GM19025 (cell line): ENCODE results near the gene UBE2E2.
"Not testable (repeated sequence)": the region's sequence is repeated elsewhere in the genome, so short reads cannot be mapped to it uniquely, and the experiment has no call there.

Experiments used
- ATAC-seq: cut with Tn5 transposase; IDR thresholded peaks from one replicate; pipeline ENCODE4 v1.9.1; 2021; ENCODE audit warnings: mild to moderate bottlenecking, low read depth, moderate library complexity; ENCODE audit not compliant: unreplicated experiment

The UBE2E2 gene

DNA sequence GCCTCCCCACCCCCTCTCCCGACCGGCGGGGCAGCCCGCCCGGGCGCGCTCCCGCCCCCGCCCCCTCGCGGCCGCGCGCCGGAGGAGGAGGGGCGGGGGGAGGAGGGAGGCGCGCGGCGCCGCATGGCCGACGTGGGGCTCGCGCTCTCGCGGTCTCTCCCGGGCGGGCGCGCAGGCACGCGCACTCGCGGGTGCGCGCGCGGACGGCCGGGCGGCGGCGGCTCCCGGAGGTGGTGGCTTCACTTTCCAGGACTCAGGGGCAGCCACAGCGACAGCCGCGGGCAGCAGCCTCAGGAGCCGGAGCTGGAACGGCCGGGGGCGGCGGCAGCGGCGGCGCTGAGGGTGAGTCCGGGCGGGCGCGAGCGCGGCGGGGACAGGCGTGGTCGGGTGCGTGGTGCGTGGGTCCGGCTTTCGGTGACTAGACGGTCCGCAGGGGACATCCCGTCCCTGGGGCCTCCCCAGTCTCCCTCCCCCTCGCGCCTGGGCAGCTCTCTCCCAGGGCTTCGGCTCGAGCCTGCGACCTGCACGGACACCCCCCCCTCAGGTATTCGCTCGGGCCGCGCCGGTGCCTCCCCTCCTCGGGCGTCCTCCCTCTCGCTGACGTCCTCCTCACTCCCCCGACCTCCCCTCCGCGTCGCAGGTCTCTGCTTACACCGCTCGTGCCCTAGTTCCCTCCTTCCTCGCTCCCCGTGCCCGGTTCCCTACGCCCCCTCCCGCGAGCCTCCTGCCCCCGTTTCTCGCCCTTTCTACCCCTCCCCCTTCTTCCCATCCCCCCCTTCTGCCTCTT, at the start of gene UBE2E2:
TSS of gene UBE2E2 (plus strand) at position 407 of the 787 bp plus-strand sequence.
- peak; percentile 69 for ATAC-seq

DNA sequence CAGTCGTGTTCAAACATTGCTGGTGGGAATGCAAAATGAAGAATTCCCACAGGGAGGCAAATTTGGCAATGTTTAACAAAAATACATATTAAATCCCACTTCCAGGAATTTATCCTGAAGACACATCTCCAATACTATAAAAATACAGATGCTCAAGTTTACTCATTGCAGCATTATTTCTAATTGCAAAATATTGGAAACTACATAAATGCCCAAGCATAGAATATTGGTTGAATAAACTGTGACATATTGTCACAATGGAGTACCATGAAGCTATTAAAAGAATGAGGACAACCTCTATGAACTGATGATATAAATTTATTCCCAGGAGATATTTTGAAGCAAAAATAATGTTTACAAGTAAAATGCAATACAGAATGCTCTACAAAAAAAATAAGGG, 49.7 kb upstream of the UBE2E2 start:
- ATAC-seq: no peak

DNA sequence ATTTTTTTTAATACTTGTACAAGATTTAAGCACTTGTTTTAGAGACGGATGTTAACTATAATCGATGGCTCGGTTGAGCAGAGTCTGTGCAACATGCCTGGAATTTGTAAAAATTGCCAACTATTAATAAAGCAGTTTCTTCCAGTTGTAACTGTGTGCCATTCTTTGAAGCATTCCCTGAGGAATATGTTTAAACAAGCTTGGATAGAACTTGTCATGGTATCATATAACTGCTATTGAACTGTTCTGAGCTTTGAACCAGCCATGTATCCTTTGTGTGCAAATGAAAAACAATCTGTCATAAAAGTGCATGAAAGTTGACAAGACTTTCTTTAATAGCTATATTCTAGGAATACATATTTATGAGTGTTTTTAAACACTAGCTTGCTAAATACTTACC, 45.8 kb upstream of the UBE2E2 start:
- ATAC-seq: no peak

DNA sequence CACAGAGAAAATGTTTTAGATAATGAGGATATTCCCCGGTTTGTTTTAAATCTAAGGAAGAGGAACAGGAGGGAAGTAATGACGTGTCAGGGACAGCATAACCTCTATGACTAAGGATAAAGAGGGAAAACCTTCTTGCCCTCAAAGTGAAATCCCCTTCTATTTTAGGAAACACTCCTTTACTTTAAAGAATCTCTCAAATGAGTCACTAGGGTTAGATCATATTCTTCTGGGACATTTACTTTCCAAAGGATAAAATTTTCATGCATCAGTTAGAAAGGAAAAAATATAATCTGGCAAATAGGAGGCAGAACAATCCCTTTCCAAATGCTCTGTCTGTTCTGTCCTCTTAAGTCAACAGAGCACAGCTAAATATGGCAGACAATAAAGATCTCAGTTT, 43.2 kb upstream of the UBE2E2 start:
- ATAC-seq: no peak

DNA sequence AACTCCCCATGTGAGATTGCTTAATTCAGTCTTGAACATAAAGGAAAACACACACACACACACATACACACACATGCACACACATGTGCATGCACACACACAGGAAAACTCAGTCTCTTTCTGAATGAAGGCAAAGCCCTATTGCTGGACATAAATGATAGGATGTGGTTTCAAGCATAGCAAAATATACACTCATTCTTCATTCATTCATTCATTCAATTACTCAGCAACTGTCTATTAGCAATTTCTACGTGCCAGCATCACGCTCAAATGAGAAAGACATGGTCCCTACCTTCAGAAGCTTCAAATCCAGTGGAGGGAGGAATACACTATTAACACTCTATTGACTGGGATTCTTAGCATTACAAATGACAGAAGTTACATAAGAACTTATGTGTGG, 41.8 kb upstream of the UBE2E2 start:
- no peak for ATAC-seq

DNA sequence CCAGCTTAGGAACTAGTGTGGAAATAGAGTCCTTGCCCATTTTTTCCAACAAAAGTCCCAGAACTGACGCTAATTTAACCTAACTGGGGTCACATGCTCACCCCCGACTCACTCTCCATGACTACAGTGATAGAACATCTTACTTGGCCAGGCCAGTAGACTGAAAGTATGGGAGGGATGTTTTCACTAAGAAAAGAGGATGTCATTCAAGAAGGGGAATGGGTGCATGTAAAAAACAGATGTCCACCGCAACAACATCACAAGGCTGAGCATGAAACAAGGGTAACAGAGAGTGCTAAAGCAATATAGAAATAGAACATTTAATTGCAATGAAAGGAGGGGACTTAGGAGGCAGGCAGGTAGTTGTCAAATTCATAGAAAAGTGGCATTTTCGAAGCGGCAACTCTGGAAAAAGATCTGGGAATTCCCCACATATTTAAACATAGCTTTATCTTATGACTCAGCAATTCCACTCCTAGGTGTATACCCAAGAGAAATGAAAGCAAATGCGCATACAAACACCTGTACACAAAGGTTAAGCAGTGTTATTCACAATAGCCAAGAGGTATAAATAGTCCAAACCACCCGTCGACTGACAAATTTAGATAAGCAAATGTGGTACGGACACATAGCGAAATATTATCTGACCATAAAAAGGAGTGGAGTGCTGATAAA, 41.1 kb upstream of the UBE2E2 start:
- peak; percentile 55 for ATAC-seq

DNA sequence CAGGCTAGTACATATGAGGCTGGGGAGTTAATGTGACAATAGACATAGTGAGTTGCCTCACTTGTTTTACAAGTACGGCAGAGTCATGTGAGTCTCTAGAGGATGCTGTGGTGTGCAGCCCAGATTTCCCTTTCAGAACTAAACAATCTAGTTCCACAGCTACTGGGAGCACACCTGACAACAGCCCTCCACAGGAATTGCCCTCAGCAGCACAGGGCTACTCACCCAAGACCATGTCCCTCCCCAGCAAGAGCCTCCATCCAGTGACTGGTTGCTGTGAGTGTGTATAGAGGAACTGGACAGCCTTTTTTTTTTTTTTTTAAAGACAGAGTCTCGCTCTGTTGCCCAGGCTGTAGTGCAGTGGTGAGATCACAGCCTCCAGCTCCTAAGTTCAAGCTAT, 40.2 kb upstream of the UBE2E2 start:
- ATAC-seq: peak; percentile 51

DNA sequence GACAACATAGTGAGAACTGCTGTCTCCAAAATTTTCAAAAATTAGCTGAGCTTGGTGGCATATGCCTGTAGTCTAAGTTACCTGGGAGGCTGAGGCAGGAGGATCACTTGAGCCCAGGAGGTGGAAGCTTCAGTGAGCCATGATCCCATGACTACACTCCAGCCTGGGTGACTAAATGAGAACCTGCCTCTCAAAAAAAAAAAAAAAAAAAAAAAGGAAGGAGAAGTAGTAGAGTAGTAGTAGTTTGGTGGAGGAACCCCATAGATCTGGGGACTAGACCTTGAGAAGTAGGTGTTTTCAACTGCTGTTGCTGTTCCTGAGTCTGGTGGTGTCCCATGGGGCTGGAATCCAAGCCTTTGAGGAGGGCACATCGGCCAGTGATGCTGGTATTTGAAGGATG, 38.4 kb upstream of the UBE2E2 start:
- no peak for ATAC-seq

DNA sequence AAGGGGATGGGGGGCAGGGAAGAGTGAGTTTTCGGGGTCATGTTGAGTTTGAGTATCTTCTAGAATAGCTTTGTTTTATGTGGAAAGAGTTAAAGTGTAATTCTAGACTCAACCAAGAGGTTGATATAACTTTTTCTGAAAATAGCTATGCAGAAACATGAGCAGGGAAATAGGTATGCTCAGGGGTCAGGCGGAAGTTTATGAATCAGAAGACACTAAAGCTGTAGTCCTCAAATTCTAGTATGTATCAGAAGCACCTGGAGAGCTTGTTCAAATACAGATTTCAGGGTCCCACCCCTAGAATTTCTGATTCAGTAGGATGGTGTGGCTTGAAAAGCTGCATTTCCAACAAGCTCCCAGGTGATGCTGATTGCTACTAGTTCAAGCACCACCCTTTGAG, 37.6 kb upstream of the UBE2E2 start:
- ATAC-seq: no peak

DNA sequence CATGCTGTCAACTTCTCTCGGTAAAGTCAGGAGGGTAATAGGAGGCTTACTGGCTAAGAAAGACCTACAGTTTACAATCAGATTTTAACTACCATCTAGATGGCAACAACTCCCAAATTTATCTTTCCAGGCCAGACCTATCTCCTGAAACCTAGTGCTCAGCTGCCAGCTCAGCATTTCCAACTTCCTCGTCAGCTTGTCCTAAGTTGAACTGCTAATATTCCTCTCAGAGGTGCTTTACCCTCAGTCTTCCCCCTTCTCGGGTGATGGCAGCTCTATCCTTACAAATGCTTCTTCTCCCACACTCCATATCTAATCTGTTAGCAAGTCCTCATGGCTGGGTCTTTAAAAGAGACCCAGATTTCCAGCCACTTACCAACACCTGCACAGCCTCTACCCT, 36.9 kb upstream of the UBE2E2 start:
- no peak for ATAC-seq

DNA sequence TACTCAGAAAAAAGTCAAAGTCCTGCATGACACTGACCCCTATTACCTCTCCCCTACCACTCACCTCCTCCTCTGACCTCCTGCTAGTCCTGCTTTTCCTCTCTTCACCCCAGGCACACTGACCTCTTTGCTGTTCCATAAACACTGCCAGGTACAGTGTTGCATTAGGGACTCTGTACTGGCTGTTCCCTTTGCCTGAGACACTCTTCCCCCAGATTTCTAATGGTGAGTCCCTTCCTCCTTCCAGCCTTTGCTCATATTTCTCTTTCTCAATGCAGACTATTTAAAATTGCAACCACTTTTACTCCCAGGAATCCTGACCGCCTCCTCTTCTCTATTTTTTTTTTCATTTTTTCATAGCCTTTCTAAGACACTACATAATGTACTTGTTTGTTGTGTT, 36.3 kb upstream of the UBE2E2 start:
- no peak for ATAC-seq

DNA sequence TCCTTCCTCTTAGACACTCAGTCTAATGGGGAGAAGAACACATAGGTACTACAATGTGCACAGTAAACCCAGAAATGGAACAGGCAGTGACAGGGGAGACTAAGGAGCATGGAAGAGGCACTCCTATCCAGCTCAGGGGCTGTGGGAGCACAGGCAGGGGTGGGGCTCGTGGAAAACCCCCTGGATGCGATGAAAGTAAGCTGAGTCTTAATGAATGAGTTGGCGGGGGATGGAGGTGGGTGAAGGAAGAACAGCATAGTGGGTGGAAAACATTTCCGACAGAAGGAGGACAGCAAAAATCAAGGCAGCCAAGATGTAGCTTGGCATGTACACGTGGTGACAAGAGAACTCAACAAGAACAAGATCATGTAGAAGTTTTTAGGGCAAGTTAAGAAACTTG, 33.6 kb upstream of the UBE2E2 start:
- no peak for ATAC-seq

DNA sequence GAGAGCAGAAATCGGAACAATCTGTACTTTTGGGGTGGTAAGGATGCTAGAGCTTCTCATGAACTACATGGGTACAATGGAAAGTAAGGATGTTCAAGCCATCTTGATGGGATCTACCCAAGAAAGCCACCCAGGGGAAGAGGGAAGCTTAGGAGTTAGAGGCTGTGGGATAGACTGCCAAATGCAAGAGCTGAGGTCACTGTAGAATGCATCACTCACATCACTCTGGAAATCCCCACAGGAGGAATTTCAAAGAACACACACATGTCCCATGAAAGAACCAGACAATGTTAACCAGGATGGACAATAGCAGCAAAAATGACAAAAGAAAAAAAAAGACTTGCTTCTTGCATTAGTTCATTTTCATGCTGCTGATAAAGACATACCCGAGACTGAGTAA, 32.8 kb upstream of the UBE2E2 start:
- ATAC-seq: no peak

DNA sequence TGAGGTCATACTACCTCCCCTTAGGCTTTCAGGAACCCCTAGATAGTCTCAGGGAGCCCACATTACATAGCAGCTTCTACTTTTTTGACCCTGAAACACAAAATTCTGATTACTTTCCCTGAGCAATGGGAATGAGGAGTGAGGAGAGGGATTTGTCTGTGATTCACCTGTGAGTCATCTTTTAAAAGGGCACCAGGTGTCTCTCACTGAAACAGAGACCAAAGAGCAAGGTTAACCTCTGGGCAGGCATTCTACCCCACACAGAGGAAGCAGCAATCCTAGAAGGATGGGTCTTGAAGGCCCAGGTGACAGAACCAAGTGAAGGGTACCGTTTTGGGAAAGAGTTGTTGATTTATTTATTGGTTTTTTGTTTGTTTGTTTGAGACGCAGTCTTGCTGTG, 31.1 kb upstream of the UBE2E2 start:
- ATAC-seq: no peak

DNA sequence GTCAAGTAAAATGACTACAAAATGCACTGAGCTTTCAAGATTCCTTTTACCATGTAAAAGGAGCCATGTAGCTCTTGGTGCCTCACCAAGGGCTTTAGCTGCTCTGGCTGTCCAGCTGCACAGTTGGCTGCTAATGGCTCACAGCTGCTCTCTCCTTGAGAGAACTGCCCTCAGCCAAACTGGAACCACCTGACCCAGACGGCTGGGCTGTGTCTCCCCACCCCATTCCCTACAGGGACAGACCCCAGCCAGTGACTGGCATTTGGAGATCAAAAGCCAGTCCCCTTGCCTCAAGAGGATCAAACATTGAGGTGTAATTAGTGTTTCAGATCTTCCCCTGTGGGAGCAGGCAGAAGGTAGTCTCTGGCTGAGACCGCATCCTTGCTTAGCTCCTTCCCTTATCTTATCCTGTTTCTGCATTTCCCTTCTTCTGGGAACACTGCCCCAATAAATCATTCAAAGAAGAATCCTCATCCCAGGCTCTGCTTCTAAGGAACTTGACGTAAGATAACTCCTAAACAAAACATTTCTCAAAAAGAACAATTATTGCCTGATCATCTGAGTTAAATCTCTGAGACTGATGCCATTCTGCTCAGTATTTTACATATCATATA, 28.6 kb upstream of the UBE2E2 start:
- ATAC-seq: no peak

DNA sequence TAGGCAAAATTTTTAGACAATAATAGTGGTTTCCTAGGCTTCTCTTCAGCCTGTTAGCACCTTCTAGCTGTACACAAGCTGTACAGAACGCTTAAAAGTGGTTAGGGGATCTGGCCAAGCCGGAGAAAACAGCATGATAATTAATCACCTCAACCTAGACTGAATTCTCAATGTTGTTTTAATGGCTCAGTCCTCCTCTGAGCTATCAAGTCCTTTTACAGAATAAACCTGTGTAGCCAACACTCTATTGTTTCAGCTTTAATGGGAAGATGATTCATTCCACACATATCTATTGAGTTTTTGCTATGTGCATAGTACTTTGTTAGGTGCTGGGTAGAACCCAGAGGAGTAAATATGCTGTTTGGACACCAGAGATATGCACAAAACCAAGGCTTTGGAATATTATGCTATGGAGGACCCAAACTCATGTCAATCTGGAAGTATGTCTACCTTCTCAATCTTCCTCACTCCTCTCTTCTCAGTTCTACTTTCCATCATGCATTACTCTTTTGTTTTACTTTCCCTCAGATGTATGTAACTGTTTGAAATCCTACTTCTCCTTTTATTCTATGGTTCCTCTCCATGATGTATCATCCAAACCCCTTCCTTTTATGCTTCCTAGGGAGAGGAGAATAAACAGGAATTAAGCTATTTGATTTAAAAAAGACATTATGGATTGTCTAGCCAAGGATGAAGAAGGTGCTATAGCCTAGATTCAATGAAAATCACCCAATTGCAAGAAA, 27.6 kb upstream of the UBE2E2 start:
- ATAC-seq: no peak

DNA sequence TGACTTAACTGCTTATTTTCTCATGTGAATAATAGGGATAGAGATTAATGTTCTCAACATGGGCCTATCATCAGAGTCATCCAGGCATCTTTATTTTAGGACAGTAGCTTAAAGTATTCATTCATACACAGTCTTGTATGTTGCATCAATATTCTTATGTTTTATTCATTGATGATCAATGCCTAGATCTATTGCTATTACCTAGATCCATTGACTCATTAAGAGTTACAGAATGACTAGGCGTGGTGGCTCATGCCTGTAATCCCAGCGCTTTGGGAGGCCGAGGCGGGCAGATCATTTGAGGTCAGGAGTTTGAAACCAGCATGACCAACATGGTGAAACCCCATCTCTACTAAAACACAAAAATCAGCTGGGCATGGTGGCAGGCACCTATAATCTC, 26.3 kb upstream of the UBE2E2 start:
- not testable (repeated sequence) for ATAC-seq

DNA sequence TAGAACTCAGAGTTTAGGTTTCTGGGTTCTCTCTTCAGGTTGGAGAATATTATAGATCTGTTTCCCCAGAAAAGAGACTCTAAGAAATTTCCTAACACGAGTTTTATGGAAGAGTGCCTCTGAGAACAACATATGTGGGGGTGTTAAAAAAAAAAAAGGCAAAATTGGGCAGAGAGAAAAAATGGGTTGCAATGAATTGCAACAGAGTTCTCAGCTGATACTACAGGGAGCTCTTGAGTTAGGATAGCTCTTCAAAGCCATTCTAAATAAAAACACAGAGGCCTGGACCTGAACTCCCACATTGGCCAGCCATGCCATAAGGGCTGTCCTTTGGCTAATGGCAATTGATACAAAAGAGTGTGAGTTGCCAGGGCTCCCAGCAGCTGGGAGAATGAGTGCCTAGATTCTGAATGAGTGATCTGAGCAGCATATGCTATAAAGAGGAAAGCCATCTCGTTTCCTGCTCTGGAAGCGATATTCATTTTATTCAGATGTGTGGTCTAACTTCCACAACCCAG, 20.1 kb upstream of the UBE2E2 start:
- ATAC-seq: no peak

DNA sequence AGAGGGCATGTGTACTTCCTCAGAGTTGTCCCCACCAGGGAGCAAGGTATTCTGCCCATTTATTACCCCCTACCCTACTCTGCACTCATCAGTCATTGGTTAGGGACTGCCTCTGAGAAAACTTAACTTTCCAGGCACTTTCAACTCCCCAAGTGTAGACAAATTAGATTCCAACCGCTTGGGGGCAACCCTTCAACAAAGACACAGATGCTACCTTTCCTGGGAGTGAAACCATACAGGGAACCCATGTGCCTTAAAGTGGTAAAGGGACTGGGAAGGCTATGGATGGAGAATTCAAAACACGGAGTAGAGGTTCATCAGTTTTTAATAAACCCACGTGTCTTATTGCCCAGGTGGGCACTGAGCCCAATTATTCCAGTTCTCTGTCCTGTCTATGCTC, 19.4 kb upstream of the UBE2E2 start:
- ATAC-seq: no peak

DNA sequence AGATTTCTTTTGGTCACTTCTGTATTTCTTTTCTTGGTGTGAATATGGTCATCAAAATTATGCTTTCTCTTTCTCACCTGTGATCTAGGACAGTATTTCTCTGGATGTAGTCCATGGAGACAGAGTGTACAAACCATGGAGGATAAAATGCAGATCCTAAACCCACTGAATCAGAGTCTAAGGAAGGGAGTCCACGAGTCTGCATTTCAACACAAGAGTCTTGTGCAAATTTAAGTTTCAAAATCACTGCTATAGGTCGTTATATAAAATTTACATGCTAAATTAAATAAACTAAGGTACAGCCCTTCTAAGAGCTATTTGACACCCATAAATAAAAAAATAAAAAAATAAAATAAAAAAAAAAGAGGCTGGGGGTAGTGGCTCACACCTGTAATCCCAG, 17.3 kb upstream of the UBE2E2 start:
- no peak for ATAC-seq

DNA sequence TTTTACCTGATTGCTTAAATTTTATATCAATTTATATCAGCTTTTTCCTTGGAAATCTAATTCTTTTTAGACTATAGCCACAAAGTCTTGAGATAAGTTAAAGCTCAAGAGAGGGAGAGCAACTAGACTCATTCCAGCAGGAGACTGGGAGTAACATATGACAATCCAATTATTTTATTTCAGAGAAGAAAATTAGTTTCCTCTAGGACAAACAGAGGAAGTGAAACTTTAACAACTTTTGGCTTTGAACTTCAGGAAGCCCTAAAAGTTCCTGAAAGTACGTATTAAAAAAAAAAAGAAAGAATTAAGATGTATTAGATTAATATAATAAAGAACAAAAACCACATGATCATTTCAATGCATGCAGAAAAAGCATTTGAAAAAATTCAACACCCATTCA, 13.9 kb upstream of the UBE2E2 start:
- ATAC-seq: no peak
